ENCODE measurements around the gene LRRC8B. TPM values are rescaled to one million over a fixed set of nuclear protein-coding genes. Genes with fewer than 3 reads are reported as not detected.

LRRC8B gene
- total RNA-seq, 1 donor from 2014 or later, result 48.2 TPM

GRCh38 chr1:89644119-89644814 lies 119.6 kb downstream of the LRRC8B start:
- Mint-ChIP-seq H3K27me3 (ENCODE audit: low read depth) (no peaks in the 10 kb centered on the region), H3K36me3 (ENCODE audit: low read depth) (peaks cover 70% of the 10 kb centered on the region), H3K27ac (no peak overlapping the region), H3K9me3 (peaks cover 32% of the 10 kb centered on the region), H3K4me1 (ENCODE audit: low read depth) (peaks cover 49% of the 10 kb centered on the region), H3K4me3 (ENCODE audit: low read depth) (no peak overlapping the region)
- DNase-seq (ENCODE audit: low spot score), result no peak
- intact Hi-C loops (cut with micrococcal nuclease), result no loop called here

- H3K27ac Mint-ChIP-seq, result no peak overlapping the region
- no peaks in the 10 kb centered on the region for H3K27me3 Mint-ChIP-seq (ENCODE audit: low read depth)
- peaks cover 78% of the 10 kb centered on the region for H3K36me3 Mint-ChIP-seq (ENCODE audit: low read depth)
- no peak overlapping the region for H3K4me3 Mint-ChIP-seq (ENCODE audit: low read depth)
- H3K4me1 Mint-ChIP-seq (ENCODE audit: low read depth), result peaks cover 52% of the 10 kb centered on the region
- peaks cover 32% of the 10 kb centered on the region for H3K9me3 Mint-ChIP-seq
- intact Hi-C loops (cut with micrococcal nuclease), result no loop called here
- DNase-seq (ENCODE audit: low spot score), result no peak
These were observed 121.6 kb downstream of the LRRC8B start for GRCh38 chr1:89646259-89646658.

Other genes starting within 250 kb of the LRRC8B start
- not detected in 2 replicates for gene GBP6, start 160.8 kb upstream of the LRRC8B start, total RNA-seq
- 56.1 and 56.5 TPM in 2 replicates for gene LRRC8C, start 108.3 kb downstream of the LRRC8B start, total RNA-seq

All from activated T-helper 2 cell treated with anti-CD3 and anti-CD28 coated beads, Interferon-gamma antibody, Interleukin-2, Interleukin-4, amounts not matched to agents 10 μg/mL and 5 μg/mL and 100 μg/mL, durations not matched to agents 14 hours and 24 hours and 36 hours (primary cell).